Neural cell (in vitro differentiated cells): ENCODE results near the gene GALNT10.

ENCODE experiments used
- EP300 ChIP-seq: fragments of 450-650 bp; conservative IDR thresholded peaks from 2 replicates; pipeline ENCODE4 v1.6.1; 2014; ENCODE audit warnings: antibody characterized with exemption, mild to moderate bottlenecking, moderate library complexity; ENCODE audit not compliant: poor library complexity, severe bottlenecking
- EZH2 ChIP-seq: fragments of 200-600, 300-800 bp; shearing (Covaris generic), sonication (generic); IDR thresholded peaks from 2 replicates; pipeline ENCODE4 v1.6.1; 2014; ENCODE audit warnings: antibody characterized with exemption, low read length, borderline replicate concordance, mild to moderate bottlenecking; ENCODE audit not compliant: insufficient read depth, poor library complexity, severe bottlenecking
- MXI1 ChIP-seq: fragments of 450-650 bp; conservative IDR thresholded peaks from 2 replicates; pipeline ENCODE4 v1.6.1; 2014; ENCODE audit warnings: antibody characterized with exemption, mild to moderate bottlenecking; ENCODE audit not compliant: poor library complexity, severe bottlenecking
- TAF1 ChIP-seq: IDR thresholded peaks from 2 replicates; pipeline ENCODE4 v1.6.1; 2012; ENCODE audit warnings: low read depth
- TF ChIP-seq, protein P1 (sequence below): fragments of 450-650 bp; IDR thresholded peaks from 2 replicates; pipeline ENCODE4 v1.5.1; 2014; ENCODE audit warnings: antibody characterized with exemption, mild to moderate bottlenecking, moderate library complexity; ENCODE audit not compliant: poor library complexity, severe bottlenecking

DNA sequence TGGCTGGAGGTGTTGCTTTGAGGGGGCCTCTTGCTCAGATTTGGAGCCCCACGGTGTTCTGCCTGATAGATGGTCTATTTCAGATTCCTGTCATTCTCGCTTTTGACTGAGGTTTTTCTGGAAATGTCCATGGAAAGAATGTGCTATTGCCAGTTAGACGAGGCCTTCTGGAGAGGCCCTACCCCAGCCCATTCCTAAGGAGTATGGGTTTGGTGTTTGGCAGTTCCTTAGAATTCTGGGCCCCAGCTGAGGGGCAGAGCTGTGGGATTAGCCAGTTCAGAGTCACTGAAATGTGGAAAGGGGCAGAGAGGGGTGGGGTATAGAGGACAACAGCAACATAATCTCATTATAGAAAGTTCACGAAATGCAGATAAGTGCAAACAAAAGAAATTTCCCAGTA lies 50.5 kb downstream of the GALNT10 start:
- TF ChIP-seq EZH2, result no peak
- TF ChIP-seq, protein P1, sequence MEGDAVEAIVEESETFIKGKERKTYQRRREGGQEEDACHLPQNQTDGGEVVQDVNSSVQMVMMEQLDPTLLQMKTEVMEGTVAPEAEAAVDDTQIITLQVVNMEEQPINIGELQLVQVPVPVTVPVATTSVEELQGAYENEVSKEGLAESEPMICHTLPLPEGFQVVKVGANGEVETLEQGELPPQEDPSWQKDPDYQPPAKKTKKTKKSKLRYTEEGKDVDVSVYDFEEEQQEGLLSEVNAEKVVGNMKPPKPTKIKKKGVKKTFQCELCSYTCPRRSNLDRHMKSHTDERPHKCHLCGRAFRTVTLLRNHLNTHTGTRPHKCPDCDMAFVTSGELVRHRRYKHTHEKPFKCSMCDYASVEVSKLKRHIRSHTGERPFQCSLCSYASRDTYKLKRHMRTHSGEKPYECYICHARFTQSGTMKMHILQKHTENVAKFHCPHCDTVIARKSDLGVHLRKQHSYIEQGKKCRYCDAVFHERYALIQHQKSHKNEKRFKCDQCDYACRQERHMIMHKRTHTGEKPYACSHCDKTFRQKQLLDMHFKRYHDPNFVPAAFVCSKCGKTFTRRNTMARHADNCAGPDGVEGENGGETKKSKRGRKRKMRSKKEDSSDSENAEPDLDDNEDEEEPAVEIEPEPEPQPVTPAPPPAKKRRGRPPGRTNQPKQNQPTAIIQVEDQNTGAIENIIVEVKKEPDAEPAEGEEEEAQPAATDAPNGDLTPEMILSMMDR, result no peak
- no peak for TF ChIP-seq EP300
- no peak for TF ChIP-seq TAF1
- no peak for TF ChIP-seq MXI1
